H7 (cell line): ENCODE results near the gene GNRHR. TPM values are rescaled to one million over a fixed set of nuclear protein-coding genes. Genes with fewer than 3 reads are reported as not detected.
"Not testable (repeated sequence)": the region's sequence is repeated elsewhere in the genome, so short reads cannot be mapped to it uniquely, and the experiment has no call there.

Experiments
- DNase-seq: peaks from one replicate; pipeline ENCODE4 v3.0.0; 2012
- H3K27me3 ChIP-seq: 2 replicates; pipeline ENCODE4 v1.6.0; 2011; ENCODE audit warnings: mild to moderate bottlenecking, low read length; ENCODE audit not compliant: control insufficient read depth, insufficient read depth
- H3K36me3 ChIP-seq: replicated peaks from 2 replicates; pipeline ENCODE4 v1.5.1; 2011; ENCODE audit warnings: low read length; ENCODE audit not compliant: control insufficient read depth, insufficient read depth
- H3K4me3 ChIP-seq: 2 replicates; pipeline ENCODE4 v1.5.1; 2011; ENCODE audit warnings: low read depth, mild to moderate bottlenecking, control low read depth, low read length, moderate library complexity; ENCODE audit not compliant: insufficient read depth
- total RNA-seq: library from RNA; depleted of rRNA; stranded (reverse); fragments of >200 nt; shearing (Covaris generic); gene quantifications from 2 replicates; pipeline ENCODE4 v1.2.3, GENCODE V29; 2014

The GNRHR gene
- total RNA-seq, 1 experiment from 2014 or later, result not detected

DNA sequence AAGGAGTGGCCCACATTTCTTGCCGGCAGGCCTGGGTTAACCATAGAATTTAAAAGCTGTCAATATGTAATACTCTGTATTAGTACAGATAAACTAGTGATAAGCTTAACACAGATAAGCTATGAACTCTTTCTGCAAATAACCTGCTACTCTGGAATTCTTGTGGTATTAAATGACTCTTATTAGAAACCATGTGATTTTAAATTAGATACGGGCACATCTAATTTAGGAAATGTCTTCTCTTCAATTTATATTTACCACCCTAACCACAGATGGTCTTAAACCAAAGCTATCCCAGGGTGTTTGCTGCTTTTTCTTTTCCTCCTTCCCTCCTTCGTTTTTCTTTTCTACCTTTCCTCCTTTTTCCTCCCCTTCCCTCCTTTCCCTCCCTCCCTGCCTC lies 4.9 kb downstream of the GNRHR start:
- H3K36me3 ChIP-seq, result no peaks in the 10 kb centered on the region
- no peak for DNase-seq
- H3K27me3 ChIP-seq, result no peaks in the 10 kb centered on the region
- H3K4me3 ChIP-seq, result no peak overlapping the region

- Histone ChIP-seq H3K4me3 (no peak overlapping the region), H3K27me3 (no peaks in the 10 kb centered on the region), H3K36me3 (no peaks in the 10 kb centered on the region)
- no peak for DNase-seq
These were observed 7.2 kb downstream of the GNRHR start for GRCh38 chr4:67746797-67747495.

GRCh38 chr4:67744561-67745283 lies 9.5 kb downstream of the GNRHR start:
- no peak for DNase-seq
- no peaks in the 10 kb centered on the region for H3K36me3 ChIP-seq
- H3K4me3 ChIP-seq, result no peak overlapping the region
- no peaks in the 10 kb centered on the region for H3K27me3 ChIP-seq

- no peak overlapping the region for H3K4me3 ChIP-seq
- no peaks in the 10 kb centered on the region for H3K27me3 ChIP-seq
- H3K36me3 ChIP-seq, result no peaks in the 10 kb centered on the region
- no peak for DNase-seq
These were observed 11.0 kb downstream of the GNRHR start for GRCh38 chr4:67743194-67743593.

GRCh38 chr4:67736262-67736661 lies 17.9 kb downstream of the GNRHR start:
- Histone ChIP-seq H3K36me3 (no peaks in the 10 kb centered on the region), H3K27me3 (no peaks in the 10 kb centered on the region), H3K4me3 (no peak overlapping the region)
- no peak for DNase-seq

- no peaks in the 10 kb centered on the region for H3K27me3 ChIP-seq
- H3K36me3 ChIP-seq, result no peaks in the 10 kb centered on the region
- H3K4me3 ChIP-seq, result no peak overlapping the region
- DNase-seq, result no peak
These were observed 18.9 kb downstream of the GNRHR start for GRCh38 chr4:67735325-67735724.

GRCh38 chr4:67730511-67730910 lies 23.7 kb downstream of the GNRHR start:
- H3K4me3 ChIP-seq, DNase-seq, H3K36me3 ChIP-seq, H3K27me3 ChIP-seq: not testable (repeated sequence)

GRCh38 chr4:67727124-67727850 lies 26.9 kb downstream of the GNRHR start:
- H3K27me3 ChIP-seq, result no peaks in the 10 kb centered on the region
- DNase-seq, result no peak
- no peaks in the 10 kb centered on the region for H3K36me3 ChIP-seq
- no peak overlapping the region for H3K4me3 ChIP-seq

GRCh38 chr4:67725981-67726380 lies 28.2 kb downstream of the GNRHR start:
- H3K36me3 ChIP-seq, result no peaks in the 10 kb centered on the region
- no peak overlapping the region for H3K4me3 ChIP-seq
- no peak for DNase-seq
- H3K27me3 ChIP-seq, result no peaks in the 10 kb centered on the region

- H3K36me3 ChIP-seq, result no peaks in the 10 kb centered on the region
- DNase-seq, result no peak
- H3K27me3 ChIP-seq, result no peaks in the 10 kb centered on the region
- no peak overlapping the region for H3K4me3 ChIP-seq
These were observed 29.1 kb downstream of the GNRHR start for GRCh38 chr4:67725132-67725531.

DNA sequence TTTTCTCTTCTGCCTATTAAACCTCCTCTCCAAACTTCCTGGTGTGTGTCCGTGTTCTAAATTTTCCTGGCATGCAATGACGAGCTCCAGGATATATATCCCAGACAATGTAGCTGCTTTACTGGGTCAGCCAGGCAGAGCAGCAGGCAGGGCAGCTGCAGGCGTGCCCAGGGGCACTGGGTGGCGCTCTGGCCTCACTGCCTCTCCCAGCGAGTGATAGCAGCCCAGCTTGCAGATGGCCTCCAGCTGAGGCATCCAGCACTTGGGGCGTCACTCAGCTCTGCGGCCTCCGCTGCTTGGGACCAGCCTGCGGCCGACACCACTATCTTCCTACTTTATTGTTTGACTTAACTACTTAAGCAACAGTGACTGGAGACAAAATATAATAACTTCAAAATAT lies 30.2 kb downstream of the GNRHR start:
- peak; percentile 72 for DNase-seq
- H3K4me3 ChIP-seq, result no peak overlapping the region
- no peaks in the 10 kb centered on the region for H3K27me3 ChIP-seq
- no peaks in the 10 kb centered on the region for H3K36me3 ChIP-seq

DNA sequence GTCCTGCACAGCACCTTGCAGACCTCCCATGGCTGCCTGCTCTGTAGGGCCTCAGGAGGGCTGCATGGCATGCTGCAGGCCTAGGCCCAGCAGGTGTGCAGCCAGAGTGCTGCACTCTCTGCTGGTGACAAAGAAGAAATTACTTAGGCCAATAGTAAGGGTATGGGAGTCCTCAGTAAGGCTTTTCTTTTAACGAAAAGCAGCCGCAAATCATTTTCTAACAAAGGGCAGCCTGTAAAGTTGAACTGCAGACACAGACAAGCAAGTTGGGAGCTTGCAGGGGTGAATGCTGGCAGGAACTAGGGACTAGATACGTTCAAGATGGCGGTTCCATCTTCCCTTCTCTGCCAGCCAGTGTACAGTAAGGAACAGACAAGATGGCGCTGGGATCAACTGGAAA lies 30.8 kb downstream of the GNRHR start:
- DNase-seq, result no peak
- no peaks in the 10 kb centered on the region for H3K27me3 ChIP-seq

GRCh38 chr4:67721770-67722597 lies 32.2 kb downstream of the GNRHR start:
- Histone ChIP-seq H3K4me3 (no peak overlapping the region), H3K36me3 (no peaks in the 10 kb centered on the region), H3K27me3 (no peaks in the 10 kb centered on the region)
- DNase-seq, result no peak

More for the DNA sequence above, 30.8 kb downstream of the GNRHR start:
- Histone ChIP-seq H3K36me3 (no peaks in the 10 kb centered on the region), H3K4me3 (no peak overlapping the region)

- Histone ChIP-seq H3K4me3 (no peak overlapping the region), H3K27me3 (no peaks in the 10 kb centered on the region), H3K36me3 (no peaks in the 10 kb centered on the region)
- no peak for DNase-seq
These were observed 32.8 kb downstream of the GNRHR start for GRCh38 chr4:67721315-67721769.
